ENCODE measurements around the gene IQSEC1.
A peak's percentile ranks its signal among the peaks of the same experiment; 100 is the strongest.

Gene IQSEC1

GRCh38 chr3:12995389-12996180 is 77.6 kb downstream of the IQSEC1 start:
- no peak for DNase-seq

GRCh38 chr3:12994607-12995388 is 78.4 kb downstream of the IQSEC1 start:
- peak; percentile 18 to 73 for DNase-seq

GRCh38 chr3:12994357-12994606 is 78.9 kb downstream of the IQSEC1 start:
- no peak for DNase-seq

- DNase-seq, result no peak
Observed at GRCh38 chr3:12993517-12994356, 79.5 kb downstream of the IQSEC1 start.

GRCh38 chr3:12992629-12993516 is 80.4 kb downstream of the IQSEC1 start:
- DNase-seq, result no peak

GRCh38 chr3:12991861-12992281 is 81.4 kb downstream of the IQSEC1 start:
- no peak for DNase-seq

- DNase-seq, result no peak
Observed at GRCh38 chr3:12991481-12991837, 81.8 kb downstream of the IQSEC1 start.

- no peak for DNase-seq
Observed at GRCh38 chr3:12990781-12991480, 82.3 kb downstream of the IQSEC1 start.

GRCh38 chr3:12990306-12990705 is 82.9 kb downstream of the IQSEC1 start:
- DNase-seq, result no peak

- no peak for DNase-seq
Observed at GRCh38 chr3:12988728-12989454, 84.3 kb downstream of the IQSEC1 start.

GRCh38 chr3:12987602-12988001 is 85.6 kb downstream of the IQSEC1 start:
- no peak for DNase-seq

- DNase-seq, result no peak
Observed at GRCh38 chr3:12986986-12987385, 86.2 kb downstream of the IQSEC1 start.

GRCh38 chr3:12986521-12986920 is 86.7 kb downstream of the IQSEC1 start:
- DNase-seq, result no peak

GRCh38 chr3:12986031-12986430 is 87.2 kb downstream of the IQSEC1 start:
- no peak for DNase-seq

GRCh38 chr3:12985148-12985547 is 88.1 kb downstream of the IQSEC1 start:
- DNase-seq, result no peak

GRCh38 chr3:12984023-12984823 is 89.0 kb downstream of the IQSEC1 start:
- peak; percentile 26 to 59 for DNase-seq

- DNase-seq, result no peak
Observed at GRCh38 chr3:12983319-12983718, 89.9 kb downstream of the IQSEC1 start.

GRCh38 chr3:12982619-12983101 is 90.6 kb downstream of the IQSEC1 start:
- no peak for DNase-seq

GRCh38 chr3:12981306-12982275 is 91.6 kb downstream of the IQSEC1 start:
- DNase-seq, result no peak

All from NCI-H446 (cell line).